Measurements from ENCODE around the gene SMIM15. TPM values are rescaled to one million over a fixed set of nuclear protein-coding genes. Genes with fewer than 3 reads are reported as not detected.

SMIM15 gene
- total RNA-seq, 1 donor from 2014 or later, result 41.1 TPM

- no peak for DNase-seq (ENCODE audit: low spot score)
These were observed 1.8 kb downstream of the SMIM15 start for GRCh38 chr5:61160497-61160896.

GRCh38 chr5:61159836-61160235, 2.4 kb downstream of the SMIM15 start:
- DNase-seq (ENCODE audit: low spot score), result no peak

- DNase-seq (ENCODE audit: low spot score), result no peak
These were observed 3.2 kb downstream of the SMIM15 start for GRCh38 chr5:61159070-61159469.

GRCh38 chr5:61151893-61152292, 10.4 kb downstream of the SMIM15 start:
- DNase-seq (ENCODE audit: low spot score), result no peak

GRCh38 chr5:61148515-61148914, 13.8 kb downstream of the SMIM15 start:
- DNase-seq (ENCODE audit: low spot score), result no peak

GRCh38 chr5:61142811-61143210, 19.5 kb downstream of the SMIM15 start:
- DNase-seq (ENCODE audit: low spot score), result no peak

GRCh38 chr5:61142391-61142790, 19.9 kb downstream of the SMIM15 start:
- no peak for DNase-seq (ENCODE audit: low spot score)

GRCh38 chr5:61141801-61142200, 20.5 kb downstream of the SMIM15 start:
- no peak for DNase-seq (ENCODE audit: low spot score)

GRCh38 chr5:61139931-61140330, 22.3 kb downstream of the SMIM15 start:
- DNase-seq (ENCODE audit: low spot score), result no peak

GRCh38 chr5:61139094-61139873, 23.0 kb downstream of the SMIM15 start:
- no peak for DNase-seq (ENCODE audit: low spot score)

- no peak for DNase-seq (ENCODE audit: low spot score)
These were observed 24.4 kb downstream of the SMIM15 start for GRCh38 chr5:61137835-61138234.

GRCh38 chr5:61132559-61132958, 29.7 kb downstream of the SMIM15 start:
- no peak for DNase-seq (ENCODE audit: low spot score)

- no peak for DNase-seq (ENCODE audit: low spot score)
These were observed 32.0 kb downstream of the SMIM15 start for GRCh38 chr5:61130289-61130688.

GRCh38 chr5:61123145-61123544, 39.1 kb downstream of the SMIM15 start:
- DNase-seq (ENCODE audit: low spot score), result no peak

GRCh38 chr5:61120534-61120933, 41.7 kb downstream of the SMIM15 start:
- DNase-seq (ENCODE audit: low spot score), result no peak

- no peak for DNase-seq (ENCODE audit: low spot score)
These were observed 43.2 kb downstream of the SMIM15 start for GRCh38 chr5:61119066-61119465.

- DNase-seq (ENCODE audit: low spot score), result no peak
These were observed 46.3 kb downstream of the SMIM15 start for GRCh38 chr5:61115968-61116367.

- DNase-seq (ENCODE audit: low spot score), result no peak
These were observed 47.8 kb downstream of the SMIM15 start for GRCh38 chr5:61114441-61114840.

Other genes starting within 250 kb of the SMIM15 start
- gene ERCC8, start 217.4 kb downstream of the SMIM15 start, total RNA-seq, result 8.0 TPM
- gene NDUFAF2, start 217.3 kb downstream of the SMIM15 start, total RNA-seq, result 36.2 TPM
- 12.5 TPM for gene ZSWIM6, start 169.8 kb upstream of the SMIM15 start, total RNA-seq